ENCODE data around the gene ADRA2B.

Gene ADRA2B

DNA sequence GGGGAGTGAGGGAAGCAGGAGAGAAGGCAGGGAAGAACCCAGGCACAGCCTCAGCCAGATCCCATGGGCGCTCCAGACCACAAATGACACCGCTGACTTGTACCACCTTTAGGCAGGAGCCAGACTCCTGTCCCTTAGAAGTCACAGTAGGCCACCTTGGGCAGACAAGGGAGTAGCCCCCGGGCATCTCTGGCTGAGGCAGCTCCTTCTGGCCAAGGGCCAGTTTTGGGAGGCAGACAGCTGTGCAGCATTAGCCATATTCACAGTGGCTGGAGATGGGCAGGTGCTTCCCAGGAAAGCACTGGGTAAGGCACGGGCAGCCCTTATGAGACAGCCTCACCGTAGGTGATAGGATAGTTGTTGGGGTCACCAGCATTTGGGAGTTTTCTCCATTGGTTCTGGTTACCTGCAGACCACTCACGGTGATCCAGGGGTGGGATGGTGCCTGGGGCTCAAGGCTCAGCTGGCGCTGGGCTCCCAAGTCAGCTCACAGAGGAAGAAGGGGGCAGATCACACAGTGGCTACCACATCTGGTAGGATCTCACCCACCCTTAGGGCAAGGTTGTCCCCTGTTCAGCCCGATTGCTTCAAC is 19.9 kb upstream of the ADRA2B start:
- DNase-seq: no peak

DNA sequence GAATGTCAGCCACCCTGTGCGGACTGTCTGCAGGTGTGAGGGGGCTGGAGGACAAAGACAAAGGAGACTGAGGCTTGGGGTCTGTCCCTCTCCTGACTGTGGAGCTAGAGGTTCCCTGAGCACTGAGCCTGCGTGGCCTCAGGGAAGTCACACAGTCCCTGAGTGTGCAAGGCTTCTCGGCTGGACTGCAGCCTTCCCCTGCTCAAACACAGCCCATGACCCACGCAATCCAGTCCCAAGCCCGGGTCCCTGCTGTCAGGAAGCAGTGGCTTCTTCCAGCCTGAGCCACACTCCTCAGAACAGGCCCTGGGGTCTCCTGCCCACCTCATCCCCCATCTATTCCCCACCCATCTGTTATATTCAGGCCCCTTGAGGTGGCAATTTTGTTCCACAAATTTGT is 19.2 kb upstream of the ADRA2B start:
- no peak for DNase-seq

DNA sequence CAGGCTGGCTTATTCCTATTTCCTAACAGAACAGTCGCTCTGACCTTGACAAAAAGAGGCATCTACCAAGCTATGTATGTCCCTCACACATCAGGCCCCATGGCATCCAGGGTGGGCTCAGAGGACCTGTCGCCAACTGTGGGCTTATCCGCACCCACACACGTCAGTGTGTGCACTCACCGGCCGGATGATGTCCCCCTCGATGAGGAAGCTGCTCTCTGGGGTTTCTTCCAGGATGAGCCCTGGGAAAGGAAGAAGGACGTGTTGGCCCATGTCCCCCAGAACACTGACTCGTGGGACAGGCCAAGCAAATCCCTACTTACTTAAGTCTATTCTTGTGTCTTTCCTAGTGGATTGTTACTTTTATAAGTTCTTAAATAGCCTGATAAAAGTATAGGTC is 18.8 kb upstream of the ADRA2B start:
- DNase-seq: no peak

DNA sequence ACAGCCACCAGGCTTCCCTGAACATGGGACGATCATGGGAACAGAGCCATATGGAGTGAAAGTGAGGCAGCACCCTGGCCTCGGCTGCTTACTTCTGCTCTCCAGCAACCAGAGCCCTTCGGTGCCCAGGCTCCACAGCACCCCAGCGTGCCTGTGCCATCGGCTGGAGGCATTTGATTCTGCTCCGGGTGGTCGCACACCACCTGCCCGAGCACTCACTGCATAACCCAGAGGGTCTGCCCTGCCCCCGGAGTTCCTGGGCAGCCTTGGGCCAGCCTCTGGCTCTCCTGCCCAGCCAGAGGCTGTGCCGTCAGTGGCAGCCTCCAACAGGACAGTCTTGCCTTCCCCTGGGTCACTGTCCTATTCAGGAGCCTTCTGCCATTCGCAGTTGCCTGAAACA is 18.1 kb upstream of the ADRA2B start:
- DNase-seq: no peak

DNA sequence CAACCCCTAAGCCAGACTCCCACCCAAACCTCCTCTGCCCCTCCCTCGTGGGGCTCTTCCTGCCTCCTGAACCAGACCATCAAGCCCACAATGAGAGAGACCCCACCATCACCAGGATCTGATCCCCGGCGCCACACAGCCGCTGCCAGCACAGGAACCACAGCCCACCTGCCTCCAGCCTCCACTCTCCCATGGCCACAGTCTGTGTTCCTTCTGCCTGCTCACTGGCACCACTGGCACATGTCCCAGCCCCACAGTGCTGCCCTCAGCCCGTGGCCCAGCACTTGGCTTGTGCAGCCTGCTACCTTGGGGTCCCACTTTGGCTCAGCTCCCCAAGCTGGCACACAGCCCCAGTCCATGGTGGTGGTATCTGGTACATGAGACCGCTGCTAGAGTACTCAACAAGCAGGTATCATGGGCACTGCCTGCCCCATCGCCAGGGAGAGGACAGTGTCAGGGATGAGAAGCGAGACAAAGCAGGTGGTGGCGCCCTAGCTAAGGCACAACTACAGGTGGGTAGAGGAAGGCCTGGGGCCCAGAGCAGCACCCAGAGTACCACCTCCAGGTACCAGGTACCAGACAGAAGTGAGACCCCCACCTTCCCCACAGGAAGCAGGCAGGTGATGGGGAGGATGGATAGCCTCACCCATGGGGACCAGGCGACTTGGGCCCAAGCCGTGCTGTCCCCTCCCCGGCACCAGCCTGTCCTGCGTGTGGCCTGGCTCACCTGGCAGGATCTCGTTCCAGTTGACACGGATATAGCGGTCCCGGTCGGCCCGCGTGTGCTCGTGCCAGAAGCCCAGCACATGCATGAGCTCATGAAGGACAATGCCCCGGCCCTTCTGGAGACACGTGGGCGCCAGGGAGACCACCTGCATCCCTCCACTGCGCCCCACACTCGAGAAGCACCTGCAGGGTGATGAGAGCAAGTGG is 15.7 kb upstream of the ADRA2B start:
- DNase-seq: no peak

DNA sequence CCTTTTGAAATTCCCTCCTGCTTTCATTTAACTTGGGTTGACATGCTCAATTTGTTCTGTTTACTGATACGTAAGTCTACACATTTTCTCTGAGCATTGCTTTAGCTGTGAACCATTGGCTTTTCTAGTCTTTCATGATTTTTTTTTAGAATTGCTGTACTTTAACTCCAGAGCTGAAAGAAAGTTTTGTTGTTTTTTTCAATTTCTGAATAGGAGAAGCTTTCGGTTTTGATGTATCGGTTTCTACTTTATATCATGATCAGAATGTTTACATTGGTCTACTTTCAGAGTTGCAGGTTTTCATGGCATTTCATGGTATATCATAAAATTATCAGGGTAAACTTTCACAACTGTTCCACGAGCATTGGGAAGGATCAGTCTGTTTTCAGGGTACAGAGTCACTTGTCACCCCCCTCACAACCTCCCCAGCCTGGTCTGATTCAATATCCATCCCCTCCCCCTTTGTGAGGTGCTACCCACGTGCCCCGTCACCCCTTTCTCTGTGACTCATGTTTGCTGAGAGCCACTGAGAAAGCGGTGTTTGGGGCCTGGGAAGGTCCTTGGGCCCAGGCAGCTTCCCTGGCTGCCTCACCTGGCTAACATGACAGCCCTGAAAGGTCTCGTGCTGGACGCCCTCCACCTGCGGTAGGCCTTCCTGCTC is 14.9 kb upstream of the ADRA2B start:
- peak in 1 of 2 experiments; percentile 31 for DNase-seq

DNA sequence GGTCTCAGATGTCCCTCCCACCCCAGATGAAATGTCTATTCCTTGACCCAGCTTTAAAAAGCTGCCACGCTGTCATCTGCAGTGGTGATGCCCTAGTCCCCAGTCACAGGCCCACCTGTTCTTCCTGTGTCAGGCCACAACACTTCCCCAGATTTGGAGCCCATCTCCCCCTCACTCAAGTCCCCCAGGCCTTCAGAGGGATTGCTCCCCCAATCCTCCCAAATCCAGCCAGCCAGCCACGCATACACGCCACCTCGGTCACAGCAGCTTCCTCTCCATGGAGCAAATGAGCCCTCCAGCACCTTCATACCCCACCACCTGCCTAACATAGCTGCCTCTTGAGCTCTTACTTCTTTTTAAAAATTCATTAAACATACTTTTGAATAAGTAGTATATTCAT is 14.1 kb upstream of the ADRA2B start:
- no peak for DNase-seq

DNA sequence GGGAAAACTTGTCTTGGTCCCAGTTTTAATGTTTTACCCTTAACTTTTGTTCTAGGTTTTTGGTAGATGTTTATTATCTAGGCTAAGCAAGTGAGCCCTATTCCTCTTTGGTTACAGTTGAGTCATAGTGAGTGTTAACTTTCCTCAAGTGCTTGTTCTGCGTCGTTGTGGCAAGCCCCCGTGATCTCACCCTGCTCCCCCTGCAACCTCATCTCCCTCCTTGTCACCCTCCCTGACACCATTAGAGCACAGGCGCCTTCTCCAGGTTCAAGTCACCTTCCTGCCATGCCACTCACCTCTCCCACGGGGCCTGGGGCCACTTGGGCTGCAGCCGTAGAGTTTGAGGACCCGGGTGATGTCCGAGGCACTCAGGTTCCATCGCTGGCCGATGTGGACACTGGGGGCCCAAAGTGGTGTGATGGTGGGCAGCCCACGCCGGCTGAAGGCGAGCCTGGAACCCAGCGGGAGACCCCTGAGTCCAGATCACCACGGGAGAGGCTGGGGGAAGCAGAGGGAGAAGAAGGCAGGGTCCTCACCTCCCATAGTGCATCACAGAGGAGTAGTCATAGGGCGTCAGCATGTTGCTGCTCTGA is 13.3 kb upstream of the ADRA2B start:
- no peak for DNase-seq

DNA sequence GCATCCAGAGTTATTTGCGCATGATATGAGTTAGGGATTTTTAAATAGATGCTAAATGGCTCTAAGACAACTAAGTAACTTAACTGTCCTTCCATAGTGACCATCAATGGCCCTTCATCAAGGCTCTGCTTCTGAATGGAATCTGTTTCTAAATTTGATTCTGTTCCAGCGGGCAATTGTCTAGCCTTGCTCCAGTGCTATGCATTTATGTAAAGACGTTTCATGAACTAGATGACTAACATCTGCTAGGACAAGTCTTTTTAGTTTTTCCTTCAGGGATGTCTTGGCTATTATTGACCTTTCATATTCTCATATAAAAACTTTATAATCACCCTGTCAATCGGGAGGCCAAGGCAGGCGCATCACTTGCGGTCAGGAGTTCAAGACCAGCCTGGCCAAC is 12.1 kb upstream of the ADRA2B start:
- DNase-seq: no peak

DNA sequence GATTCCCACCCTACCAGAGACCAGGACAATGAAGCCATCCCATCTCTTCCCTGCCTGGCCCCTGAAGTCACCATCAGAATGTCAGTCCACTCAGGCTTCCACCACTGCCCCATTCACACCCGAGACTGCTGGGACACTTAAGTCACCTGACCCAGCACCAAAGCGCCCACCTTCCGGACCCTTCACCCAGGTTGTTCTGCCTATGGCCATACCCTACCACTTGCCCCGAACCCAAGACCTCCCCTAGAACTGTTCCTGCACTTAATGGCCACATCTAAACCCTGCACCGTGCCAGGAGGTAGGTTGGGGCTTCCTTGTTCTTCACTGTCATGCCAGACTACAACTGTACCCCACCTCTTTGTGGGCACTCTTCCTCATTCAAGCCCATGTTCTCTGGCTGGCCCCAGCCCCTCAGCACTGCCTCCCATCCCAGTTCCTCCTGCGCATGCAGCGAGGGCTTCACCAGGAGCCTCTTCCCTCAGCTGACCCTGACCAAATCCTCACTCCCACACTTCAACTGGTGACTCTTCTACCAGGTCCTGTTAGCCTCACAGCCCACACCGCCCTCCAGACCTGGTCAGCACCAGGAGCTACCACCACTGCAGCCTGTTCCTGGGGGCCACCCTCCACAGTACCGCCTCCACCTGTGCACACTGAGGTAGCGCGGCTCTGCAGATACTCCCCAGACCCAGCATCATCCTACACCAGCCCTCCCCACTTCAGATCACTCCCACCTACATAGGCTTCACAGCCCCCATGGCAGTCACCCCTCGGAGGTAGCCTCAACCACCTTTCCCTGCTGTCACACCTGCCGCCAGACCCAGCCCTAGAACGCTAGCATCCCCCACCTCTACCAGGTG is 8.3 kb upstream of the ADRA2B start:
- no peak for DNase-seq

DNA sequence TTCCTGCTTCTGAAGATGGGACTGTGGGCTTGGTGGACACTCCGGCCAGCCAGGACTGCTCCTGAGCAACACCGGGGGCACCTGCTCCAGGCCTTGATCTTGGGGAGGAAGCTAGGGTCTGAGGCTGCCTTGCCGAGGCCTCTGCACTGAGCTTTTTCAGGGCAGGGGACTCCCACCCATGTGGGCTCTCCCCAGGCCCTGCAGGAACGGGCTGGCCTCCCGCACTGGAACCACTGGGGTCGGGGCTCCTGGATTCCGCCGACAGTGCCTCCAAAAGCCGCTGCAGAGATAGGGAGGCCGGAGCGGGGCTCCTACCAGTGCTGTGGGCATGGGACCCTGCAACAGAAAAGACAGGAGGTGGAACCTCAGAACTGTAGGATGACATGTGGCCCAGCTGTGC is 7.6 kb upstream of the ADRA2B start:
- DNase-seq: no peak

DNA sequence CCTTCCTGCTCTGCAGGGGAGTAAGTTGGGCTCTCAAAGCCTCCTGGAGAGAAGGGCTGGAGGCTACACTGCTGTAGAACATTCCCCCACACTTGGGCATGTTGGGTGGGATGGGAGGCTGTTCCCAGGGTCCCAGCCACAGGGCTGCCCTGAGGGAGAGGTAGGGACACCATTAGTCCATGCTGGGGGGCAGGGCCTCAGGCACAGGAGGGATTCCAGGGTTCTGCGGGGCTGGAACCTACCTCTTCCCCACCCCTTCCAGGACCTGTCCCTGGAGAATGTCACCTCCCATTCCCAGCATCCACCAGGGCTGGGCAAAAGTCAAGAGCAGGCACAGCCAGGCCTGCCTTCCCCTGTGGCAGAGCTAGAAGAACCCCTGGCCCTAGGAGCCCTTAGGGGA is 6.9 kb upstream of the ADRA2B start:
- DNase-seq: no peak

DNA sequence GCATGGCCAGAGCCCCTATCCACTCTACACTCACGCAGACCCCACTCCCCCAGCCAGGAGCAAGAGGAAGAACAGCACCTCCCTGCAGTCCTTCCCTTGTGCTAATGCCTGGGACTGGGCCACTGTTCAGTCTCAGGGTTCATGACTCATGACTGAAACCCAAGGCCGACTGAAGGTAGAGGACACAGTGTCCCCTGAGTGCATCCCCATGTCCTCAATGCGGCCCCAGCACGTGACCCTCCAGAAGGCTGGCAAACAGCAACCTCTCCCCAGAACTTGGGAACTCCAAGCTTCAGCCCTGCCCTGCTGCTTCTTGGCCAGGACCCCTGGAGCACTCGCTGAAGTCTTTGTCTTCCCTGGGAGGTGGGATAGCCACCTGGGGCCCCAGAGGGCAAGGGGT is 6.0 kb upstream of the ADRA2B start:
- DNase-seq: no peak

DNA sequence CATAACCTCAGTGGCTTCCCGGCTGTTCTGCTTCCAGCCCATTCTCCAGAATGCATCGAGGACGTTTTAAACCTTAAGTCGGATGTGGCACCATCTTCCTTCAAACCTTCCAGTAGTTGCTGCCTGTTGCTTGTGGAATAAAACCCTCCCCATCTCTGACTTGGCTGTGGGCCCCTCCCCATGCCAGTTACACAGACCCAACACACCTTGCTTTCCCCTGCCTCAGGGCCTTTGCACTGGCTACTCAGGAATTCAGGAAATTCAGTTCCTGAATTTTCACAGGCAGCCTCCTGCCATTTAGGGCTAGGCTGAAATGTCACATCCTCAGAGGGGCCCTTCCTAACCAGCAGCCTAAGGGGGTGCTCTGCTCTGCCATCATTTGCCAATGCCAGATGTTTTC is 5.0 kb upstream of the ADRA2B start:
- DNase-seq: no peak

DNA sequence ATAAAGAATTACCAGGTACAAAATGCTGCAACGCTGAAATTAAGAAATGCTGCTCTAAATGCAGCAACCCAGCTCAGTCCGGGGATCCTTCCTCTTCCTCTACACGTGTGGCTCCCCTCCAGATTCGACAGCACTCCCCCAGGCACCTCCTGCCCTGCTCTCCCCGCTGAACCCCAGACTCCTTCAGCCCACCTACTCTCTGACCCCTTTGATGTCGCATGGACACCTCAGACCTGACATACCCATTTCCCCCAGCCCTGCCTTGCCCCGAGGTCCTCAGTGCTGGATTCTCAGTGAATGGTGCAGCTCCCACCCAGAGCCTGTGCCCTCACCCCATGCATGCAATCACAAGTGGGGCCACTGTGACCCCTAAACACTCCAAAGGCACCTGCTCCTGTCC is 4.6 kb upstream of the ADRA2B start:
- DNase-seq: no peak

DNA sequence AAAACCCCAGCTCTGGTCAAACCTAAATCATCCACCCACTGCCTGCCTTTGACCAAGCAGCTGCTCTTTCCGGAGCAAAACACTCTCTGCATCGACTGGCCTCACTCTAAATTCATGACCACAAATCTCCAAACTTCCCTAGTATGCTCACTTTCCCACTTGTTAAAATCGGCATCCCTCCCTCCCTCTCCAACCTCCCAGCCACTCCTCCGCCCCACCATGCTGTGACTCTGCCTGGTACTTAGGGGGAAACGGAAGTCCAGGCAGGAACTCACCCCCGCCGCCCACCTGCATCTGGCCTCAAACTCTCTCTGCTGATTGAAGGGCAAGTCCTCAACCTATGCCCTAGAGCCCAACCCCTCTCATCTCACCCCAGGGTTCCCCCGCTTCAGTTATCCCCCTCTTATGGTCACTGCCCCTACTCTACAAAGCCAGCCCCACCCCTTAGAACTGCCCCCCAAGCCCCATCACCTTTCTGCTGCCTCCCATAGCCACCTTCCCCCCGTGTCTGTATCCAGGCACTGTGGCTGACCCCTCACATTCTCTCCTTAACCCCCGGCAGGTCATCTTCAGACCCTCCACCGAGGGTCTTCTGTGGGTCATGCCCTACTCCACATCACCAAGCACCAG is 3.8 kb upstream of the ADRA2B start:
- no peak for DNase-seq

DNA sequence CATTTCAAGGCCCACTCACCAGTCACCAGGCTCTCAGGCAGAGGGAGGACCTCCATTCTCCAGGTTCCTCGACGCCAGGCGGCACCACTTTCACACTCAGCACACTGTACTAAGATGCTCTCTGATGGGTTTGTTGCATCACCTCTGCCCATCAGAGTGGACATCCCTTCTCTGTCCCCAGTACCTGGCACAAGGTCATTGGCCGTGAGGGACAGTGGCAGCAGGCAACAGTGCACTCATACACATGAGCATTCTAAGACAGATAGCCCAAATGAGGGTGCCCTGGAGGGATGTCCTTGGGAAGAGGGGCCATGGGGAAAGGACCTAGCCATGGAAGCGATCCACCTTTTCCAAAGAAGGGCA is 3.0 kb upstream of the ADRA2B start:
- DNase-seq: no peak

DNA sequence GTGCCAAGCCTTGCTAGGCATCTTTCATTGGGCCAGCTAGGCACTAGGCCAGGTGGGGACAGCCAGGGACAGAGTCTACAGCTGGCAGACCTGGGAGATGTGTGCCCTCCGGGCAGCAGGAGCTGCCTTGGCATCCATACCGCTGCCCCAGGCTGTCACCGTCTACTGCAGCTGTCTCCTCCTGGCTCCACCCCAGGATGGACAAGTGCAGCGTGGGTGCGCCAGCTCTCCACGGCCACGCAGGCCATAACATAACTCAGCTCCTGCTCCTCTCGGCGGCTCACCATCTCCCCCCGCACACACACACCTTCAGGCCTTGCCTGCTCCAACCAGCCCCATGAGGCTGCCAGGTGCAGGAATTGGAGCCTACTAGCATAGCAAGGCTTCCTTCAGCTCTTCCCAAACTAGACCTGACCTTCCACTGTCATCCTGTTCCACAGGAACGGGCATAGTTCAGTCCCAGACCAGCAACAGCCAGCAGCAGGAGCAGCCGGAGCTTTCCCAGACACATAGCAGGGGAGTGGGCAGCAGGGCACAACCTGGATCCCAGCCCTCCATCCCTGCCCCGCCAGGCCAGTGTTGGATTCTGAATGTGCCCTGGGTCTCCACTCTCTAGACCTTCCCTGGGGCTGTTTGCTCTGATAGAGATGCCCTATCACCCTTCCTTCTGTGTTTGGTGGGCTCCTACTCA is 2.5 kb upstream of the ADRA2B start:
- no peak for DNase-seq

DNA sequence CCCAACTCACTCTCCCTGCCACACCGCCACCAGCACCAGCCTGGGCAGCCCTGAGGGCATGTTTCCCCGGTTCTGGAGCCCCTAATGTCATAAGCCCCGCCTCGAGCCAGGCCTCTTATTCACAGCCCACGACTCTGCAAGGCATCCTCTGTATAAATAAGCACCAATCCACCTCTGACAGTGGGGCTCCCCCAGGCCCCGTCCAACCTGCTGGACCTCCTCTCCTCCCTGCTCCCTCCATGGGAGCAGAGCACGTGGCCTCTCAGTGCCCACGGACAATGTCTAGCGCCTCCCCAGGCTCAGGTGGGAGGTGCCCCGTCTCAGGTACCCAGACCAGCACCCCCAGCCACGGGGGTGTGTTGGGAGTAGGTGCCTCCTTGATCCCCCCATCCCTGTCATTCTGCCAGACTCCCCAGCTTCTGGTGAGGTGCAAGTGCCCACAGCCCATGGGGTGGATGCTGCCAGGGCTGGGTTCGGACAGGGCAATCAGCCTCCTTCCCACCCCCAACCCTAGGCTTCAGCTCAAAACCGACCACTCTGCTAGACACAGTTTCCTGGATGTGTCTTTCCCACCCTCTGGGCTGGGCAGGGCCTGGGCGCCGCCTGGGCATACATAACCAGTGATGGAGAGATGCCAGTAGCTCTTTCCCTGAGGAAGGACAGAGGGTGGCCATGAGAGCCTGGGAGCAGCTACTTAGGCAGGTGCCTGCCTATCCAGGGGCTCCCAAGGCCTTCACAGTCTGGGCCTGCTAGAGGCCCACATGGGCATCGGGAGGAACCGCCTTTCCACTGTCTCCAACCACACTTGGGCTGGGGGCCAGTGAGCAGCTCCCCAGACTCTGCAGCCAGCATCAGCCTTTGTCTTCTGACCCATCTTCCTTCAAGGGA is 1.6 kb upstream of the ADRA2B start:
- no peak for DNase-seq

DNA sequence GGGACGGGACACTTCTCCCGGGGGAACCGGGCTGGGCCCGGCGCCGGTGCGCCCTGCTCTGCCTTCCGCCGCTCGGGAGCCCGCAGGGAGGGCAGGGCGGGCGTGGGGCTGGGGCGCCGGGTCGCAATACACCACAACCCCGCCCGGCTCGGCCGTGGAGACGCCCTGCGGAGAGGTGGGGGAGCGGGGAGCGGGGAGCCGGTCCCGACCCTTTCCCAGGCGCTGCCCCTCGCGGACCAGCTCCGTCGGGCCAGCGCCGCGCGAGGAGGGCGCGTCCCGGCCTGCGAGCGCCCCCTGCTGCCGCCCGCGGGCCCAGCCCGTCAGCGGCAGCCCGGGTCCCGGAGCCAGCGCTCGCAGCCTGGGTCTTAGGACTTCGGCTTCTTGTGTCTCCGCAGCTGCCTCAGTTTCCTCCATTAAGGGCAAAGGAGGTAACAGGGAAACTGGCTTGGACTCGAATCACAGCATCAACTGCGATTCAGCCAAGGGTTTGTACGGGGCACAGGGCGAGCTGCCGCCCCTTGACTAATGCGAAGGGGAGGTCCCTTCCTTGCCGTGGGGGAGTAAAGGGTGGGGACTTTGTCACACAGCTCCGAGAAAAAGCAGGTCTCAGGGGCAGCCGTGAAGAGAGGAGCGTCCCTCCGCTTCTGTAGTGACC is 635 bp upstream of the ADRA2B start:
- peak; percentile 41 to 70 for DNase-seq

Measured in stimulated activated CD4-positive, alpha-beta T cell treated with anti-CD3 and anti-CD28 coated beads, Interleukin-4, amount 100 ng/mL, for 4 hours (primary cell).